Ishikawa (cell line): ENCODE results near the gene PRKCE.

Source experiments
- CEBPB ChIP-seq: IDR thresholded peaks from 2 replicates; pipeline ENCODE4 v1.6.1; 2012
- CREB1 ChIP-seq: IDR thresholded peaks from 2 replicates; pipeline ENCODE4 v1.6.1; 2012; ENCODE audit warnings: low read depth
- EGR1 ChIP-seq: IDR thresholded peaks from 2 replicates; pipeline ENCODE4 v1.6.1; 2012
- EP300 ChIP-seq: IDR thresholded peaks from 2 replicates; pipeline ENCODE4 v1.6.1; 2012; ENCODE audit warnings: borderline replicate concordance
- FOXM1 ChIP-seq: IDR thresholded peaks from 2 replicates; pipeline ENCODE4 v1.6.1; 2012; ENCODE audit warnings: low read depth, borderline replicate concordance
- MAX ChIP-seq: IDR thresholded peaks from 2 replicates; pipeline ENCODE4 v1.6.1; 2012
- NFIC ChIP-seq: IDR thresholded peaks from 2 replicates; pipeline ENCODE4 v1.6.1; 2012
- RAD21 ChIP-seq: IDR thresholded peaks from 2 replicates; pipeline ENCODE4 v1.6.1; 2012; ENCODE audit warnings: low read depth
- REST ChIP-seq: IDR thresholded peaks from 2 replicates; pipeline ENCODE4 v1.6.1; 2012; ENCODE audit warnings: low read depth, mild to moderate bottlenecking
- TAF1 ChIP-seq: IDR thresholded peaks from 2 replicates; pipeline ENCODE4 v1.6.1; 2012; ENCODE audit warnings: low read depth, mild to moderate bottlenecking
- TCF12 ChIP-seq: IDR thresholded peaks from 2 replicates; pipeline ENCODE4 v1.6.1; 2012; ENCODE audit warnings: low read depth
- TEAD4 ChIP-seq: IDR thresholded peaks from 2 replicates; pipeline ENCODE4 v1.6.1; 2012
- USF1 ChIP-seq: IDR thresholded peaks from 2 replicates; pipeline ENCODE4 v1.6.1; 2012
- YY1 ChIP-seq: IDR thresholded peaks from 2 replicates; pipeline ENCODE4 v1.6.1; 2012; ENCODE audit warnings: low read depth
- ZBTB7A ChIP-seq: IDR thresholded peaks from 2 replicates; pipeline ENCODE4 v1.6.1; 2012; ENCODE audit warnings: low read depth

PRKCE gene

GRCh38 chr2:45643095-45643494 is 8.4 kb upstream of the PRKCE start:
- TF ChIP-seq TEAD4 (no peak), REST (no peak), EP300 (no peak), NFIC (no peak)

- TF ChIP-seq TCF12 (no peak), YY1 (no peak), CEBPB (no peak), TEAD4 (0 out of 2 replicates have a peak, but pooled peaks have one; percentile 11), EP300 (no peak), FOXM1 (no peak), USF1 (no peak), ZBTB7A (peak; percentile 53), REST (no peak), MAX (no peak), EGR1 (peak; percentile 43; the same call in 1 of the 2 replicates), TAF1 (no peak), NFIC (no peak), CREB1 (no peak), RAD21 (peak; percentile 91)
Measured at GRCh38 chr2:45643543-45644542, 7.6 kb upstream of the PRKCE start.

GRCh38 chr2:45646289-45646688 is 5.2 kb upstream of the PRKCE start:
- TF ChIP-seq TAF1 (no peak), CREB1 (no peak), ZBTB7A (no peak), EP300 (no peak), NFIC (no peak), FOXM1 (no peak)

- no peak for TF ChIP-seq RAD21
- TF ChIP-seq NFIC: no peak
- TF ChIP-seq YY1: no peak
- no peak for TF ChIP-seq USF1
- TF ChIP-seq REST: no peak
- no peak for TF ChIP-seq ZBTB7A
- no peak for TF ChIP-seq FOXM1
- TF ChIP-seq EP300: no peak
- no peak for TF ChIP-seq TCF12
- no peak for TF ChIP-seq CEBPB
- no peak for TF ChIP-seq TAF1
- TF ChIP-seq CREB1: no peak
Measured at GRCh38 chr2:45647356-45647755, 4.1 kb upstream of the PRKCE start.
